NCI-H2227 treated with DMSO at 0.1 percent for 48 hours (cell line): ENCODE results near the gene MEGF11.
"Not testable (repeated sequence)": the region's sequence is repeated elsewhere in the genome, so short reads cannot be mapped to it uniquely, and the experiment has no call there.

Experiments used
- DNase-seq: peaks from one replicate; lab custom pipeline; 2025; lab: John Stamatoyannopoulos, UW

Gene MEGF11

DNA sequence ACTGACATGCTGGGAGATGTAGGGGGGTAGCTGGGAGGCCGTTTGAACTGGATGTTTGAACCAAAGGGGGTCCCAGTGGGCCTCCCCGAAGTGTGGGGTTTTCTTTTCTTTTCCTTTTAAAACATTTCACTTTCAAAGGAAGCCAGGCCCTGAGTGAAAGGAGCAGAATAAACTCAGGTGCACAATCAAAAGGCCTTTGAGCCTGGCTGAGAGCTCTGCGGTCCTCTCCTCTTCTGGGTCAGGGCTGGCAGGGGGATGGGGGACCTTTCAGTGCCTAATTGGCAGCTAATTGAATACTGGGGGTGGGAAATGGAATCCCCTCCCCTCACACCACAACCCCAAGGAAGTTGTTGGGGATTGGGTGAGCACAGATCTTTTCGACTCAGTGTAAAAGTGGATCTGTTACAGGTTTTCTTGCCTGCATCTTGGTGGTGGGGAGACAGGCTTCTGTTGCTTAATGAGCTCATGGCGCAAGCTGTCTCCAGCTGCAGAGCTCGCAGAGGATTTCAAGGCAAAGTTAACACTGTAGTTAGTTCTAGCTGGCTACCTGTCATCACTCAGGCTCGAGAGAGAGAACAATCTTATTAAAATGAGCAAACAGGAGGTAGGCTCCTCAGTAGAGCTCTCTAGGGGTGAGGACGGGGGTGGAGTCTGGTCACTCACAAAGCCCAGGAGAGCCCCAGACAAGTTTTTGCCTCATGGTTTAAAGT, 251.7 kb downstream of the MEGF11 start:
- no peak for DNase-seq

DNA sequence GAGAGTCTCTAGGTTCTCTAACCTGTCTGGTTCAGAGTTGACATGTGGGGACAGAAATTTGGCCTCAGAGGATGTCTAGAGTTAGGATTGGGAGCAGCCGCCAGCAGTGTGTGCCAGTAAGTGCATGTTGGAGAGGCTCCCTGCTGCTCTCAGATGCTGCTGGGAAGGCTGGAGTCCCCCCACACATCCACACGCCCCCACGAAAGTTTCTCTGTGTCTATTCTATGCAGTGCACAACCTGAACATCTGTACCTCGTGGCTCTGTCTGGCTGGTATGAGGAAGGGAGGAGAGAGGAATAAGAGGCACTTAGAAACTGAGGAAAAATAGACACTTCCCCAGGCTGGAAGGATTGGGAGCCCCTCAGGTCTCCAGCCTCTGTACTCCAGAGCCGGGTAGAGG, 252.5 kb downstream of the MEGF11 start:
- no peak for DNase-seq

DNA sequence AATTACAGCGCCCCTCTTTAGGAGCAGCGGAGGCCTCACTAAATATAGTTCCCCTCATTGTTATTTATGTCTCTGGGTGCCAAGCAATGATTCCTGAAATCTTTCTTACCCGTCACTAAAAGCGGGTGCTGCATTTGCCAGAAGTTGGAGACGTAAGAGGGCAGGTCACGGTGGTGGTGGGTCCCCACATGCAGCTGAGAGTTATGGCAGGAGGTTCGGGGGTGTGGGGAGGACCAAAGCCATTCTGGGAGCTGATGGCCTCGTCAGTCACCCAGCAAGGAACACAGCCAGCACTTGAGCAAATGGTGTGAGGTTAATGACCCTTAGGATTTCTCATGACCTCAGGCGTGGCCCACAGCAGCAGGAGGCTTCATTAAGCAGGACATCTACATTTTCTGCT, 255.1 kb downstream of the MEGF11 start:
- DNase-seq = no peak

DNA sequence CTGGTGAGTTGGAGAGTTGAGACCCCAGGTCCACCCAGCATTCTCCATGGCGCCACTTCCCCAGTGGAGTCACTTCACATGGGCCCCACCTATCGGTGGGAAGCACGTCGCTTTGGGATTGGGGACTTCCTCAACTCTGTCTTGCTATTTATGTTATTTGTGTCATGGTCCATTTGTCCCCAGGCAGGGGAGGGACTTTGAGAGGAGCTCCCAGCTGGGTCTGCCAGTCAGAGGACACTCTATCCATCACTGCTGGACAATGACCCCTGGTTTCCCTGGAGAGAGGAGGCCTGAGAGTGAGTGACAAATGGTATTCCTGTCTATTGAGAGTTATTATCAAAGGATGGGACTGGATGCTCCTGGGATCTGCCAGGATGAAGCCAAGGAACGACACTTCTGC, 256.6 kb downstream of the MEGF11 start:
- DNase-seq = no peak

DNA sequence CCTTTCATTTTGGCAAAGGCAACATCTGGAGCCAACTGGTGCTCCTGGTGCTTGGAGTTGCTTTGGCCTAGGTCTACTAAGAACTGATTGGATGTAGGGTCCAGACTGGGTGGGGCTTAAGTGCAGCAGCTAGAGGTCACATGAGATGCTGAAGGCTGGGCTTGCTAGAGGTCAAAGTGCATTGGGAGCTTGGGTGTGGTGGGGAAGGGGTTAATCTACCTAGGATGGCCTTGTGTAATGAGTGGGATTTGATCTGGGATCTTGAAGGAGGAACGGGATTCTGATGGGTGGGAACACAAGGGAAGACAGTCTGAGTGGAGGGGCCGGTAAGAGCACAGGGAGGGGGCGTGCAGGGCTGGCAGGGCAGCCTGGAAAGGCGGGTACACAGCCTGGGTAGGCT, 258.7 kb downstream of the MEGF11 start:
- DNase-seq = no peak

DNA sequence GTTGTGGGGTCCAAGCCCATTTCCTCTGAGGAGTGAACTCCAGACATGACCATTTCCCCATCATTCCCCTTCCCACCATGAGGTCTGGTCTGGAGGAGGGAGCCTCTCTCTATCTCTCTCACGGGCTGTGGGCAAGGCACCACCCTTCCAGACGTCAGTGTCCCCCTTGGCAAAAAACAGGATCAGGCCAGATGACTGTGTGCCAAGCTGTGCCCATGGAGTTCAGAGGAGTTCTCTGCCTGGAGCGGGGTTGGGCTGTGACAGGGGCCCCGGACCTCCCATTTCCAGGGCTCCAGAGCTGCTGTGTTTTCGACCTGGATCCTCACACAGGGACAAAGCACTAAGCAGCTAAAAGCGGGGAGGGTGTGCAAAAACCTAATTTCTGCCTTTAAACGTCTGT, 259.8 kb downstream of the MEGF11 start:
- no peak for DNase-seq

DNA sequence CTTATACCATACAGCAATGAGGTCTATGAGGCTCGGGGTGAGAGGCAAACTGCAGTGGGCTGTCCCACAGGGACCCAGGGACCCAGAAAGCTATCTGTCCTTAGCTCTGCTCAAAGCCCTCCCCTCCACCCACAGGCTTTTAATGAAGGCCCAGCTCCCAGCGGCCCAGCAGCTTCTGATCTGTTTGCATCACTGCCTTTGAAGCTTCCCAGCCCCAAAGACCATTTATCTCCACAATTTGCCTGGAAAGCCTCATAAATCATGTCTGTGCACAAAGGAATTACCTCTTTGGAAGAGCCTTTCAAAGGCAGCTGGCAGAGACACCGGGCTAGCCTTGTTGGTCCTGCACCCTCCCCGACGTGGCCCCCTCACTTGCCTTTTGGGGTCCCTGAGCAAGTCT, 260.3 kb downstream of the MEGF11 start:
- DNase-seq = no peak

DNA sequence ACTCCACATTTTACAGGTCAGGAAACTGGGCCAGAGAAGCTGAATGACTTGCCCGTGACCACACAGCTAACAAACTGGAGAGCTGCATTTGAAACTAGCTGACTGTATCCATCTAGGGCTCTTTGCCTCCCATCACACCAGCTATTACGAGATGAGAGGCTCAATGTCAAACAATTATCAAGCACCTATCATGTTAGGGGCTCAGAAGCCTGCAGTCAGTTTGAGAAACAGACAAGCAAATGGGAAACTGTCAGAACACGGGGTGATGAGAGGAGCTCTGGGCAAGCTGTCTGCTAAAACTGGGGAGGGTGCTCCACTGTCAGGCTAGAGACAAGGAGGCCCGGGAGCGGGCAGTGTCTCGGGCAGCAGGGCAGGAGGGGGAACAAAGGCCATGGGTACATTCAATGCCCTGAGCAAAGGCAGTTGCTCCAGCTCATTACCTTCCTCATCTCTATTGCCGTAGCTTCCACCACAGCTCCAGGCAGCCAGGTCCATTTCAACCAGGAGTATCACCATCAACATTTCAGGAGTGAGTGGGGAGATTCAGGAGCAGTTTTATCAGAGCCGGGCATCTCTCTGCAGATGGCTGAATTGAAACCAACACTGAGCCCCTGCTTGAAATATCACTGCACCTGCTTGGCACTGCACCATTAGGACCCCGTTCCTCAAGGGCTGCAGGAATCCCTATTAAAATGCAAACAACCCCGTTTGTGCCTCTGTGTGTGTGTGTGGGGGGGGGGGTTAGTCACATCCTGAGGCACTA, 261.6 kb downstream of the MEGF11 start:
- no peak for DNase-seq

DNA sequence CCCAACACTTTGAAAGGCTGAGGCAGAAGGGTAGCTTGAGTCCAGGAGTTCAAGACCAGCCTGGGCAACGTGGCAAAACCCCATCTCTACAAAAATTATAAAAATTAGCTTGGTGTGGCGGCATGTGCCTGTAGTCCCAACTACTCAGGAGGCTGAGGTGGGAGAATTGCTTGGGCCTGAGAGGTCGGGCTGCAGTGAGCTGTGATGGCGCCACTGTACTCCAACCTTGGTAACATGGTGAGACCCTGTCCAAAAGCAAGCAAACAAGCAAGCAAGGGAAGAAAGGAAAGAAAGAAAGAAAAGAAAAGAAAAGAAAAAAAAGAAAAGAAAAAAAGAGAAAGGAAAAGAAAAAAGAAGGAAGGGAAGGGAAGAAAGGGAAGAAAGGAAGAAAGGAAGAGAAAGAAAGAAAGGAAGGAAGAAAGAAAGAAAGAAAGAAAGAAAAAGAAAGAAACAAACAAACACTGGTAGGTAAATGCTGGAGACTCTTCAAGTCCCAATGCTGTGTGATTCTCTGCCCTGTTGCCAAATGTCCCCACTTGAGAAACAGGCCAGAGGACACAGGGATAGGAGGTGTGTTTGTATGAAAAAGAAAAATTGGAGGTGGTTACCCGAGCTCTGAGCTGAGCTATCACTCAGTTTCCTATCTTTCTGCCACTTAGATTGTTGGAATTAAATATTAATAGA, 263.1 kb downstream of the MEGF11 start:
- DNase-seq = no peak

DNA sequence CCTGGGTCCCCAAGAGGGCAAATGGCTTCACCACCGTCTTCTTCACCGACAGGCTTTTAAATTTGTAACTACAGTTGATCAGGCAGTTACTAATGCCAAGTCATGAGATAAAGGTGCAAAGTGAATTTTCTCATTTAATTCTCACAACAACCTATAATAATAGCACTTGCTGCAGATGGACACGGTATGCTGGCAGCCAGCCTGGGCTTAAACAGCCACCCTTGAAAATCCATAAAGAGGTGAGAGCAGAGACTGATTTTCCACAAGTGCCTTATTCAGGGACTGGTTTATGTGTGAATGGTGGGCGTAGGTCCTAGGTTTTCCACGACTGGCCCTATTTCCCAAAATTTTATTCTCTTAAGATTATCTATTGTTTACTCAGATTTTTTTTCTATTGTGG, 266.4 kb downstream of the MEGF11 start:
- DNase-seq = peak; percentile 27

DNA sequence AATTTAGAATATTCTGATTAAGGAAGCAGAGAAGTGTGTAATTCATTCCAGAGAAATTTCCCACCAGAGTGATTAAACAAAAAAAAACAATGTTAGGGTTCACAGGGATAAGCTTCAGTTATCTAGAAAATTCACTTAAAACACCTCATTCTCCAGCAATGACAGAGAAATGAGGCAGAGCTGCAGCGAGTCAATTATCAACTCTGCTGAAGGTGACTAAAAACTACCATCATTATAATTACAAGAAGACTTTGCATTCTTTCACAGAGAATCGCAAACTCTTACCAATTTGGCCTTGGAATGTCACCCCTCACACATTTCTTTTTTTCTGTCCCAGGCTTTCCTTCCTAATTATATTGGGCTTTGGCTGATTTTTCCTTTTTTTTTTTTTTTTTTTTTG, 267.1 kb downstream of the MEGF11 start:
- no peak for DNase-seq

DNA sequence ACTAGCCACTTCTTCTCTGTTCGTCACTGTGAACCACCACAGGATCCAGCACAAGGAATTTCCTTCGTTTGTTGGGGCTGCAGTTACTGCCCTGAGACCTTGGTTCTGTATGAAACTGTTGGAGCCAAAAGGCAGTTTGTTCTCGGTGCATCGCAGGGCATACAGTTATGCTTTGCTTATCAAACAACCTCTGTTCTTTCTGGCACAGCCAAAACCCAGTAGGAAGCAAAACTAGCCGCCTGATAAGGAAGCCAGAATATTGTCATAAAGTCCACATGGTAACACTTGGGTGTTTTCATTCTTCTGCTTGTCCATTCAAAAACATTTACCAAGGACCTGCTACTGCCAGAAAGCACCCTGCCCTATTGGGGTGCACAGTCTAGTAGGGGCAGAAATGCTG, 268.2 kb downstream of the MEGF11 start:
- DNase-seq = no peak

DNA sequence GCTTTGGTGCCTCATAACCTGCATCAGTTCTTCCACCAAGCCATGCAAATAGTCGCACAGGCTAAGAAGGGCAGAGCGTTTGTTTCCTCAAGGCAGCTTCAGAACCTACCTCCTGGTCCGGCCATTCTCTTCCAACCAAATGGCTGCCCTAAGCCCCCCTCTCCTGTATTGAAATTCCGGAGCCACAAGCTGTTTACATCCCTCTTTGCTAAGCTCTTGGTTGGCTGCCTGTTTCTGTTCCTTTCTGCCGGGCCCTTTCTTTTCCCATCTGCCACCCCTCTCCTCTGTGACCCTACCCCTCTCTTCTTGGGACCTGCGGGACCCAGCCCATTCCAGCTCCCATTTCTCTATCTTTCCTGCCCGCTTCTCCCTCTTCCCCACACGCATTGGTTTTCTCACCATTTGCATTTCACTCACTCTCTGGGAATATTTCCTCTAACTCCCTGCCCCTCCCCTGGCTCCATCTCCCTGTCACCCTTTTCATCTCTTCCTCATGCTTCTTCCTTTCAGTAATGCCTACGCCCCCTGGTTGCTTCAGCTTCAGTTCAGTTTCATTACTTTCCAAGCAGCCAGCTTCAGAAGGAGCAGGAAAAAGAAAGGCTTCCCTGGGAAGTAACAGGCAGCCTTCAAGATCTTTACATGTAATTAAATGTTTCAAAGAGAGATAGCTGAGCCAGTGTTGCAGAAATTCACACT, 270.8 kb downstream of the MEGF11 start:
- no peak for DNase-seq

DNA sequence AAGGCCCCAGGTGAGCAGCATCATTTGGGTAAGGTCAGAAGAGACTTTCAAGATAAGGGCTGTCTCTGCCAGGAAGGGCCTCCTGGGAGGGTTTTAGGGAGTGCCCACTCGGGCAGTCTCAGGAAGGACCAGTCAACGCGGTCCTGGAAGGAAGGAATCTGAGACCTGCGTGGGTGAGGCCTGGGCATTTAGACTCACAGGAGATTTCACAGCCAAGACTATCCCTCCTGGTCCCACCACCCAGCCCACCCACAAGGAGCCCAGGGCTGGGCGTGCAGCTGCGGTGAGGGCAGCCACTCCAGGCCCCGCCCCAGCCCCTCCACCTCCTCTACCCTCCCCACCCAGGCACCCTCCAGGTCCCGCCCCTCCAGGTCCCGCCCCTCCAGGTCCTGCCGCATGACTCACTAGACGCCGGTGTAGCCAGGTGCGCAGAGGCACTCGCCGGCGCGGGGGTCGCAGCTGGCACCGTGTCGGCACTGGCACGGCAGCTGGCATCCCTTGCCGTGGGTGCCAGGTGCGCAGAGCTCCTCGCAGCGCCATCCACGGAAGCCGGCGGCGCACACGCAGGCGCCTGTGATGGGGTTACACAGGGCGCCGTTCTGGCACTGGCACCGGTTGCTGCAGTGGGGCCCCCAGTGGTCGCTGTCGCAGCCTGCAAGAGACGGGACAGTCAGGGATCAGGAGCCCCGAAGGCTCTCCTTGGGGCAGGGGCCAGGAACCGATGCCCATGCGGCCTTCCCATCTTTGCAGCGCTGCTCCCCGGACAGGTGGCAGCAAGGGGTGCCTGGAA, 271.5 kb downstream of the MEGF11 start:
- DNase-seq = no peak

DNA sequence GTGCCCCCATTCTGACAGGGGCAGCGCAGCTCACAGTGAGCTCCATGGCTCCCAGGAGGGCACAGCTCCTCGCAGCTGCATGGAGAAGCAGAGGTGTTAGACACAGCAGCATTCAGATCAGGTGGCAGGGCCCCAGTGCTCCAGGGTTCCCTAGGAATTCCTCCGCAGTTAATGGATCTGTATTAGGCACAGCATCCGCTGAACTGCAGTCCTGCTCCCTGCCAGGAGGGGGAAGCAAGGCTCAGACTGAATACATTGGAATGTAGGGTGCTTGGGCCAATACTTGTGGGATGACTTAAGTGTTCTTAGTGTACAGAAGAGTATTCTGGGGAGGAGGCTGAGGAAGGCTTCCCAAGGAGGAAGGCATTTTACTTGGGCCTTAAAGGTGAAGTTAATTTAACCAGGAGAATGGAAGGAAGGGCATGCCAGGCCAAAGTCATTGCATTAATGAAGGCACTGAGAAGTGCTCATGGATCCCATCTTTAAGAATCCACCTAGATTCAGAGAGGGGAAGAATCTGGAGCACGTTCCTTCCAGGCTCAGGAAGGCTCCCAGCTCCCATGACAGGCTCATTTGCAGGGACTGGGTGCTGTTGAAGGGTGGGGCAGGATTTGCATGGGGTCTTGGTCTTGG, 272.6 kb downstream of the MEGF11 start:
- DNase-seq = no peak

DNA sequence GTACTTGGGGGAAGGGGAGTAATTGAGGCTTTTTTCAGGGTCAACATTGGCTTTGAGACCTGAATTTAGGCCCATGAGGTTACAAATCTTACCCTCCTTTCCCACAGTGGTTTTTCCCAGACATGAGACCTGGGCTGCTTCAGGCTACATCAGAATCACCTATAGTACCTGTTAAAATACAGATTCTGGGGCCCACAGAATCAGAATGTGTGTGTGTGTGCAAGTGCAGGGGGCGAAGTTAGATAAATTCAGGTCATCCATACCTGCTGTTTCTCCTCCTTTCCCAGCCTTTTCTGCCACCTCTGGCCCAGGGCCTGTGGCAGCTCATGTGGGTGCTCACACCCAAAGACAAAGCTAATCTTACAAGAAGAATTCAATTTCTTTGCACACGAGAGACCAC, 273.7 kb downstream of the MEGF11 start:
- no peak for DNase-seq

DNA sequence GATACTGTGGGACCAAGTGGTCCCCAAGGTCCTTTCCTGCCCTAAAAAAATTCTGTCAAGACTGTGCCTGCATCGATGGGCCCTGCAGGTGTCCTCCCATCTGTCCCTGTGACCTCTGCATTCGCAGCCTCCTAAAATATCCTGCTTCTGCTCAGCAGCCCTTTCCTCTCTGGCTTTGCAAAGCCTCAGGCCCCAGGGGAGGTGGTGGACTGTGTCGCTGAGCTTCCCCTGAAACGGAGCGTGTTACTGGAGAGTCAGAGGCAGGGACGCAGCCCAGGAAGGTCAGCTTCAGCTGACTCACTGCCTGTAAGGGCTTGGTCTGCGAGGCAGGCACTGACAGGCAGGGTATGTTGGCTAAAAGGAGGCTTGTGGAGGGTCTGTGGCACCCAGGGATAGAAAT, 274.2 kb downstream of the MEGF11 start:
- no peak for DNase-seq

DNA sequence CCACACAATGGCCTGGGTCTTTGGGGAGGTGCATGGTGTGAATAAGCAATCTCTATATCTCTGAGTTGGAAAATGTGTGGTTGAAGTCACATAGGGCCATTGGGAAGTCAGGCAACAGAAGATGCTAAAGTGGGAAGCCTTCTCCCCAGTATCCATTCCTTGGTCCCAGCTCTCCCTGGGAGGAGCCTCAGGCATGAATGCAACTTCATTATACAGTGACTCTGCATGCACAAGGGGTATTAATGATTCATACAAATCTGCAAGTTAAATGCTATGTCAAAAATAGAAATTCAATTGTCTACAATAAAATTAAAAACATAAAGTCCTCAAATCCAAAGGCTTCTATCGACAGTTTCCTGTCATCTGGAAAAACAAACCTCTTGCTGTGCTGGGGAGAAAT, 275.4 kb downstream of the MEGF11 start:
- no peak for DNase-seq

DNA sequence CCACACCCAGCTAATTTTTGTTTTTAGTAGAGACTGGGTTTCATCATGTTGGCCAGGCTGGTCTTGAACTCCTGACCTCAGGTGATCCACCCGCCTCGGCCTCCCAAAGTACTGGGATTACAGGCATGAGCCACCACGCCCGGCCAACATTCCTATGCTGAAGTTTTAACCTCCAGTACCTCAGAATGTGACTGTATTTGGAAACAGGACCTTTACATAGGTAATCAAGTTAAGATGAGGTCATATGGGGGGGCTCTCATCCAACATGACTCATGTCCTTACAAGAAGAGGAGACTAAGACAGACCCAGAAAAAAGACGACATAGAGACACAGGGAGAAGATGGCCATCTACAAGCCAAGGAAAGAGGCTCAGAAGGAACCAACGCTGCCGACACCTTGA, 277.4 kb downstream of the MEGF11 start:
- DNase-seq = not testable (repeated sequence)

DNA sequence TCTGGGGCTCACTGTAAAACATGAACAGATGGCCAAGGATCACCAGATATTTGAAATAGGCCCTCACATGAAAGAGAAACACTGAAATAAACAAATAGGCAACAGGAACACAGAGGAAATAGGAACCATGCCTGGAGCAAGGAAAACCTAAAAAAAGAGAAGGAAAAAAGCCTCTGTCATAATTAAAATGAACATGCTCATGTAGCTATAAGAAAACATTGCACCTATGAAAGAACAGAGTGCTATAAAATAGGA, 281.9 kb downstream of the MEGF11 start:
- DNase-seq = no peak

DNA sequence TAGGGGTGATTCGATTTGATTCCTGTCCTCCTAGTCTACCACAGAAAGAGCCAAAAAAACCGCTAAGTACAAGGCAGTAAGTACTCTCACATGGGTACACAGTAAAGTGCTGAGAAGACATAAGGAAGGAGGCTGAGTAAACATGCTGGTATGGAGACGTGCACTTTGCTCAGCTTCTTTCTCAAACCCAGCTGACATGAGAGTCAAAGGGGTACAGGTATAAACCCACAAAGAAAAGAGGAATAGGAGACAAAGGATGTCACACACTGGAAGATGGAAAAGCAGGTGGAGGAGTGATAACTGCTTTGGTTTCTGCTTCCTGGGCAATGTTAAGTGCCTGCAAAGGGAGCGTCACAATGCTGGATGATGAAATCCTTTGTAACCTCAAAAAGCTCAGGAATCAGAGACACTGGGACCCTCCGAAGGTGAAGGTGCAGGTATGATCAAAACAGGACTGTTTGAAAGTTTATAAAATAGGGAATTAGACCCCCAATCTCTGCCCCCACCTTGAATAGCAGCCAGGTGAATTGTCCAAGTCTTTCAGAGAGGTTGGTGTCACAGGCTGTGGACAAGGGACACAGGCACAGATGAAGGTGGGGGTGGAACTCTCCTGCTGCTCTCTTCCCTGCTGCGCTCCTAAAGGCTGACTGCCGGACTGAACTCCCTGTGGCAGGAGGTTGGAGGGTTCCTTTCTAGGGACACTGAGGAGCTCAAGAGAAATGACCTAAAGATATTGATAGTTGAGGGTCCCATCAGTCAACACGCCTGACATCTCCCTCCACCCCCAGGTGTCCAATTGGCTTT, 282.4 kb downstream of the MEGF11 start:
- DNase-seq = no peak
